Hematopoietic multipotent progenitor cell (in vitro differentiated cells): ENCODE data around the gene PTPN6. TPM values are rescaled to one million over a fixed set of nuclear protein-coding genes. Genes with fewer than 3 reads are reported as not detected.
A peak's percentile ranks its signal among the peaks of the same experiment; 100 is the strongest.

Experiments
- DNase-seq, 3 donors: peaks; one replicate each; pipeline ENCODE4 v3.0.0-alpha.2; 2011 to 2015; ENCODE audit warnings: low read depth in 2 of 3, low spot score in 2 of 3
- total RNA-seq: library from RNA; depleted of rRNA; stranded (reverse); fragments of >200 nt; gene quantifications from one replicate; pipeline ENCODE4 v1.2.3, GENCODE V29; 2012

Gene PTPN6
- total RNA-seq, 1 donor = 403 TPM

- no peak for DNase-seq
Measured at GRCh38 chr12:6964605-6965025, 13.5 kb downstream of the PTPN6 start.

GRCh38 chr12:6965026-6965661, 14.0 kb downstream of the PTPN6 start:
- peak; percentile 86 to 94 (median 89) for DNase-seq

- no peak for DNase-seq
Measured at GRCh38 chr12:6965714-6966113, 14.6 kb downstream of the PTPN6 start.

GRCh38 chr12:6966351-6966750, 15.2 kb downstream of the PTPN6 start:
- DNase-seq = no peak

- no peak for DNase-seq
Measured at GRCh38 chr12:6967651-6968100, 16.5 kb downstream of the PTPN6 start.

GRCh38 chr12:6968426-6968825, 17.3 kb downstream of the PTPN6 start:
- DNase-seq = no peak

GRCh38 chr12:6970096-6970527, 19.0 kb downstream of the PTPN6 start:
- no peak for DNase-seq

GRCh38 chr12:6974180-6974579, 23.0 kb downstream of the PTPN6 start:
- DNase-seq = no peak

- no peak for DNase-seq
Measured at GRCh38 chr12:6975297-6976032, 24.3 kb downstream of the PTPN6 start.

- DNase-seq = no peak
Measured at GRCh38 chr12:6977653-6978052, 26.5 kb downstream of the PTPN6 start.

GRCh38 chr12:6978188-6978587, 27.0 kb downstream of the PTPN6 start:
- DNase-seq = no peak

- no peak for DNase-seq
Measured at GRCh38 chr12:6978611-6979011, 27.5 kb downstream of the PTPN6 start.

DNA sequence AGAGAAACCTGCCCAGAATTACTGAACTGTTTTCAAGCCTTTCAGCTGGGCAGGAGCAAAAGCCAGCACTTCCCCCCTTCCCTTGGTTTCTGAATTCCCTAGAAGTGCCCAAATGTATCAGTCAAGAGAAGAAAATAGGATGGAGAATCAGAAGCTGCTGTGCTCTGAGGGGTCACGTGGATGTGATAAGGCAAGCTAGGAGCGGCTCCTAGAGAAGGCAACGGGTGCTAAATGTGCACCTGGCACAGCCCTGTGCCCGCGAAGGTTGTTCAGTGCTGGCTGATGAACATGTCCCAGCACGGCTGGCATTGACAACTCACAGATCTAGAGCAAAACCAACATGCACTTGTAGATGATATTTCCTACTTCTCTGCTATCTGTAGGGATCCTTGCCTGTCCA, 27.9 kb downstream of the PTPN6 start:
- no peak for DNase-seq

GRCh38 chr12:6979453-6979852, 28.3 kb downstream of the PTPN6 start:
- DNase-seq = no peak

DNA sequence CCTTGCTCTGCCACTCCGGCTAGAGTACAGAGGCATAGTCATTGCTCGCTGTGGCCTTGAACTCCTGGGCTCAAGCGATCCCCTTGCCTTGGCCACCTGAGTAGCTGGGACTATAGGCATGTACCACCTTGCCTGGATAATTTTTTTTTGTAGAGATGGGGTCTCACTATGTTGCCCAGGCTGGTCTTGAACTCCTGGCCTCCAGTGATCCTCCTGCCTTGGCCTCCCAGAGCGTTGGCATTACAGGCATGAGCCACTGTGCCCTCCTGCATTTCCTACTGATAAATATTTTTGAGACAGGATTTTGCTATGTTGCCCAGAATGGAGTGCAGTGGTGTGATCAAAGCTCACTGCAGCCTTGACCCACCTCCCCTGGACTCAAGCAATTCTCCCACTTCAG, 28.9 kb downstream of the PTPN6 start:
- DNase-seq = no peak

DNA sequence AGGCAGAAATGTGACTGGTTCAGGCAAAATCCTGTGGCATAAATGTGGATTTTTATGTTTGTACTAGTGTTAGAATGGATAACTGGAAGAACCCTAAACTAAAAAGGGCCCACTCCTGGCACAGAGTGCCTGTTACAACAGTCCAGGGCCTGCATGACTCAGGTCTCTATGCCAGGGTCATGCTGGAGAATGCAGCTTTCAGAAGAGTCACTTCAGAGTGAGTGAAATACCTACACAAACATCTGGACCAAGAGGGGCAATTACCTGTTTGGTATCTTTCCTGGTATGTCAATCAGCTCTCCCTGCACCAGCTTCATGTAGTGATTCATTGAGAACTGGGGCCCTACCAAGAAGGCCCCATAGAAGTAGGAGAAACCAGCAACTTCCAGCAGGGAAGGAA, 29.6 kb downstream of the PTPN6 start:
- DNase-seq = no peak

- DNase-seq = no peak
Measured at GRCh38 chr12:6981152-6982052, 30.2 kb downstream of the PTPN6 start.

DNA sequence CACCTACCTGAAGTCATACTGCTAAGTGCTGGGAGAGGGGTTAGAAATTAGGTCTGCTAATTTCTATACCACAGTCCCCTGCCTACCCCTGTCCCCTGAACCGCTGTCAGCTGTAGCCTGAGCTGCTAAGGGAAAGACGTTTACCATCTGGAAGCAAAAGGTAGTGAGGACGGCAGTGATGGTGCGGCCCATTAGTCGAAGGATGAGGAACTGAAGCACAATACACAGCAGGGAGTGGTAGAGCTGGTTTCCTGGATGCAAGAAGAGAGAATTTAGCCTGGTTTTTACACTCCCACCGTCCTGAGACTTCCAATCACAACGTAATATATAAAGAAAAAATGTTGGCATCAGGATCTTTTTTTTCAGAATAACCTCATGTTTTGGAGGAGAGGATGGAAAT, 31.4 kb downstream of the PTPN6 start:
- DNase-seq = no peak

- DNase-seq = no peak
Measured at GRCh38 chr12:6987956-6988553, 36.9 kb downstream of the PTPN6 start.

- no peak for DNase-seq
Measured at GRCh38 chr12:6996040-6996441, 44.9 kb downstream of the PTPN6 start.
